ENCODE data around the gene CPVL.

Gene CPVL

DNA sequence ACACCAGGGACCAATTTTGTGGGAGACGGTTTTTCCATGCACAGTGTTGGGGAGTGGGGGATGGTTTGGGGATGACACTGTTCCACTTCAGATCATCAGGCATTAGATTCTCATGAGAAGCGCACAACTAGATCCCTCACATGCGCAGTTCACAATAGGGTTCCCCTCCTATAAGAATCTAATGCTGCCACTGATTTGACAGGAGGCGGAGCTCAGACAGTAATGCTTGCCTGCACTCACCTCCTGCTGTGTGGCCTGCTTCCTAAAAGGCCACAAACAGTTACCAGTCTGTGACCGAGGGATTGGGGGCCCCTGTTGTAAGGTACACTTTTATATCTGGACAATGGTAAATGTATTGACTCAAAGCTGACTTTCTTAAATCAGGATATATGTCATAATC is 142.6 kb downstream of the CPVL start:
- Mint-ChIP-seq H3K9me3 (no peaks in the 10 kb centered on the region), H3K27ac (no peak overlapping the region), H3K4me3 (no peak overlapping the region), H3K4me1 (ENCODE audit: low read depth in 2 of 2) (no peaks in the 10 kb centered on the region), H3K27me3 (peaks cover 31% of the 10 kb centered on the region in 2 donors), H3K36me3 (ENCODE audit: insufficient read depth) (no peaks in the 10 kb centered on the region)
- ATAC-seq (replicated peaks): no peak
- no peak for DNase-seq

DNA sequence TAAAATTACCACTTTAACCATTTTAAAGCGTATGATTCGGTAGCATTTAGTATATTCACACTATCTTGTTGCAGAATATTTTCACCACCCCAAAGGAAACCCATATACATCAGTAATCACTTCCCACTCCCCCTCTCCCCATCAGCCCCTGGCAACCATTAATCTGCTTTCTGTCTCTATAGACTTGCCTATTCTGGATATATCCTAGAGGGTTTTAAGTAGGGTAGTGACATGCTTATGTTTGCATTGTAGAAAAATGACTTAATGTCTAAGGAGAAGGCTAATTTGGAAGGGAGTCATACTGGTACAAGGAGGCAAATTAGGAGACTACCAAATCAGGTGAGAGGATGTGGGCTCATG is 145.6 kb downstream of the CPVL start:
- H3K9me3 Mint-ChIP-seq: no peaks in the 10 kb centered on the region
- no peaks in the 10 kb centered on the region for H3K36me3 Mint-ChIP-seq (ENCODE audit: insufficient read depth)
- H3K4me3 Mint-ChIP-seq: no peak overlapping the region
- no peak overlapping the region for H3K27ac Mint-ChIP-seq
- peaks cover 21 to 30% of the 10 kb centered on the region in 2 donors for H3K27me3 Mint-ChIP-seq
- H3K4me1 Mint-ChIP-seq (ENCODE audit: low read depth in 2 of 2): no peaks in the 10 kb centered on the region
- no peak for ATAC-seq (replicated peaks)
- no peak for DNase-seq

DNA sequence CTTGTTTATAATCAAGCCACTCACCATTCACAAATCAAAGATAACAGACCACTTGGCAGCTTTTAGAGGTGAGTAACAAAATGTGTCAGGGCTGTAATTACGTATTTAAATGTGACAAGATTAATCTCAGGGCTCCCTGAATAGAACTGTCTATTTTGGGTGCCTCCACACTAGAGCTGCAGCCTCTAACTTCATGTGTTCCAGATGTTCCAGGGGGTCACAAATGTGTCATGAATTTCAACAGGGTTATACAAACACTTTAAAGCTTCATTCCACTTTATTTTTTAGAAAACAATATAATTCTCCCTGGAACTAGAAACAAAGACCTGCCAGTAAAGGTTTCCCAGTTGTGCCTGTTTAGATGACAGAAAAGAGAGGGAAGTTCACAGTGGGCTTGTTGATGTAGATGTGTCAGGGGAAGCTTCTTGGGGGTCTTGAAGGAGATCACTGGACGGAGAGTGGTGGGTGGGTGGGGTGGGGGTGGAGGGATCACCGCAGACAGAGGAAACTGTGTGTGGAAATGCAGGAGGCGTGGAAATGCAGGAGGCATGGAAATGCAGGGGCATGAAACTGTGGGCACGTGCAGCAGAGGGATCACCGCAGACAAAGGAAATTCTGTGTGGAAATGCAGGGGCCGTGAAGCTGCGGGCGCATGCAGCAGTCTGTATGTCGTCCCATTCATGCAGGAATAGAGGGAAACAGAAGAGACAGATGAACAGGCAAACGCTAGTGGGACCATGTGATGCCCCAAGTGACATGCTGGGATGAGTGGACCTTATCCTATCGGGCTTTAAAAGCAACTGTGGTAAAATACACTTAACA is 146.2 kb downstream of the CPVL start:
- Mint-ChIP-seq H3K27me3 (peaks cover 23 to 28% of the 10 kb centered on the region in 2 donors), H3K27ac (no peak overlapping the region)
- no peak for ATAC-seq (replicated peaks)

DNA sequence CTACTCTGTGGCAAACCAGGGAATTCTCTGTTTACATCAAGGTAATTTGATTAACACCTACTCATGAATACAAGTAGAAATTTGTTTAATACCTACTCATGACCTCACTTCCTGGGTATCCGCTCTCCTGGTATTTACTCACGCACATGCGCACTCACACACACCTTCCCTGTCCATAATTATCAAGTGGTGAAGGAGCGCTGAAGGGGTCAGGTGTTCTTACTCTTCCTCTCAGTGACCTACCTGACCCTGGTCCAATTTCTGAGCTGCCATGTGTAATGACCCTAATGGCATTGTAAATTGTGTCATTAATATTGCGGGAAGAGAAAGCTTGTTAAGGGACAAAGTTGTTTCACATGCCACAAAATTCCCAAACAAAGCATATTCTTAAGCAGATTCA is 146.9 kb downstream of the CPVL start:
- DNase-seq: no peak
- H3K27ac Mint-ChIP-seq: no peak overlapping the region
- no peaks in the 10 kb centered on the region for H3K9me3 Mint-ChIP-seq
- ATAC-seq (replicated peaks): no peak
- H3K4me1 Mint-ChIP-seq (ENCODE audit: low read depth in 2 of 2): no peaks in the 10 kb centered on the region
- H3K4me3 Mint-ChIP-seq: no peak overlapping the region
- peaks cover 23 to 28% of the 10 kb centered on the region in 2 donors for H3K27me3 Mint-ChIP-seq
- no peaks in the 10 kb centered on the region for H3K36me3 Mint-ChIP-seq (ENCODE audit: insufficient read depth)

More for the DNA sequence above, 146.2 kb downstream of the CPVL start:
- H3K4me1 Mint-ChIP-seq (ENCODE audit: low read depth in 2 of 2): no peaks in the 10 kb centered on the region
- no peak for DNase-seq
- no peaks in the 10 kb centered on the region for H3K36me3 Mint-ChIP-seq (ENCODE audit: insufficient read depth)
- H3K9me3 Mint-ChIP-seq: no peaks in the 10 kb centered on the region
- no peak overlapping the region for H3K4me3 Mint-ChIP-seq

DNA sequence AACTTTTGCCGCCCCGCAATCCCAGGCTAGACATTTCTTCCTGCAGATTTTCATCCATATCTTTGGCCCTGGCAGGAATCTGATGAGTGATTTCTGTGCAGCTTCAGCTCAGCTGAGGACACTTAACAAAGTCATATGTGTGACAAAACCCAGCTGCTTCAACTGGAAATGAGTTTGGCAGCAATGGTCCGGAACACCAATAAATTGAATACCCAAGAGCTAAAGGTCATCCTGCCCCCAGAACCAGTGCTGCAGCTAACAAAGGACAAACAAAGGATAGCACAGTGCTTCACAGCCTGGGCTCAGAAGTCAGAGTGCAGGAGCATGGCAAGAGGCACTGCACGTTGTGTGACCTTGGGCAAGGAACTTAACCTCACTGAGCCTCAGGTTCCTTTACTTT is 148.2 kb downstream of the CPVL start:
- Mint-ChIP-seq H3K27me3 (peaks cover 23 to 32% of the 10 kb centered on the region in 2 donors), H3K9me3 (no peaks in the 10 kb centered on the region), H3K4me1 (ENCODE audit: low read depth in 2 of 2) (no peaks in the 10 kb centered on the region), H3K27ac (no peak overlapping the region), H3K4me3 (no peak overlapping the region), H3K36me3 (ENCODE audit: insufficient read depth) (no peaks in the 10 kb centered on the region)
- ATAC-seq (replicated peaks) (no peak), DNase-seq (no peak)

- H3K27ac Mint-ChIP-seq: no peak overlapping the region
- ATAC-seq (replicated peaks) (no peak), DNase-seq (no peak)
- H3K9me3 Mint-ChIP-seq: no peaks in the 10 kb centered on the region
- H3K4me3 Mint-ChIP-seq: no peak overlapping the region
- no peaks in the 10 kb centered on the region for H3K36me3 Mint-ChIP-seq (ENCODE audit: insufficient read depth)
- H3K27me3 Mint-ChIP-seq: peaks cover 23 to 39% of the 10 kb centered on the region in 2 donors
- H3K4me1 Mint-ChIP-seq (ENCODE audit: low read depth in 2 of 2): no peaks in the 10 kb centered on the region
Observed at GRCh38 chr7:28996836-28997235, 149.5 kb downstream of the CPVL start.

DNA sequence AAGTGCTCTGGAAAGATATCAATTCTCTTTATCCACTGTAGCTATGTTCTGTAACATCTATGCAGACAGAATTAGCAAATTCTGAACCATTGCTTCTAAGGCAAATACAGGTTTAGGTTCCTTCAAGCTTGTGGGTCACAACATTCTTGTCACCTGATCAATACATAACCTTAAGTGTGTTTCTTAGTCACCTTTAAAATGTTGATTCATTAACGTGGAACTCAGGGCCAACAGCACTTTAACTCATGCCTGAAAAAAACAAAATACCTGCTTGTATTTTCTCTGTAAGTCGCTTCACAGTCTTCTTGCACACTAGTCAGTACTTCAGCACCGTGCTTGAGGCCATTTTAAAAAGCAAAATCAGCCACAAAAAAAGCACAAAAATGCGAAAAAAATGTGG is 153.0 kb downstream of the CPVL start:
- no peaks in the 10 kb centered on the region for H3K4me1 Mint-ChIP-seq (ENCODE audit: low read depth in 2 of 2)
- no peaks in the 10 kb centered on the region for H3K9me3 Mint-ChIP-seq
- ATAC-seq (replicated peaks) (no peak), DNase-seq (no peak)
- H3K27me3 Mint-ChIP-seq: peaks cover 28 to 44% of the 10 kb centered on the region in 2 donors
- H3K27ac Mint-ChIP-seq: no peak overlapping the region
- H3K36me3 Mint-ChIP-seq (ENCODE audit: insufficient read depth): no peaks in the 10 kb centered on the region
- H3K4me3 Mint-ChIP-seq: no peak overlapping the region

DNA sequence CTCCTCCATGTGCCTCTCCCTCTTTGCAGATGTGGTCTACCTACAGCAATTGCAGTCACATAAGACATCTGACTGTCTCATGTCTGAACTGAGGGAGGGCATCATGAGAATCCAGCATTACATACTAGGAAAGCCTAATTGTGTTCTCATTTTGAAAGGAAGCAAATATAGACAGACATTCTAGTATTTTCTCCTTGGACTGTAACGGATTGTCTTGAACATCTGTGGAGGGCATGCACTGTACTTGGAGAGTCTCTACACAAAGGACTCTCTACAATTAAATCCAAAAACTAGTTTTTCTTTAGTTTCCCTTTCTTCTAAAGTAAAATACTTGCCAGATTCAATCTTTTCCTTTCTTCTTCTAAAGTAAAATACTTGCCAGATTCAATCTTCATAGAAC is 153.5 kb downstream of the CPVL start:
- H3K27me3 Mint-ChIP-seq: peaks cover 34 to 49% of the 10 kb centered on the region in 2 donors
- H3K27ac Mint-ChIP-seq: no peak overlapping the region
- H3K9me3 Mint-ChIP-seq: no peaks in the 10 kb centered on the region
- ATAC-seq (replicated peaks) (no peak), DNase-seq (no peak)
- H3K36me3 Mint-ChIP-seq (ENCODE audit: insufficient read depth): no peaks in the 10 kb centered on the region
- H3K4me3 Mint-ChIP-seq: no peak overlapping the region
- no peaks in the 10 kb centered on the region for H3K4me1 Mint-ChIP-seq (ENCODE audit: low read depth in 2 of 2)

GRCh38 chr7:28990200-28990960 is 156.0 kb downstream of the CPVL start:
- Mint-ChIP-seq H3K36me3 (ENCODE audit: insufficient read depth) (no peaks in the 10 kb centered on the region), H3K9me3 (no peaks in the 10 kb centered on the region), H3K4me1 (ENCODE audit: low read depth in 2 of 2) (no peaks in the 10 kb centered on the region), H3K4me3 (no peak overlapping the region), H3K27me3 (peaks cover 43 to 58% of the 10 kb centered on the region in 2 donors), H3K27ac (no peak overlapping the region)
- ATAC-seq (replicated peaks) (no peak), DNase-seq (no peak)

DNA sequence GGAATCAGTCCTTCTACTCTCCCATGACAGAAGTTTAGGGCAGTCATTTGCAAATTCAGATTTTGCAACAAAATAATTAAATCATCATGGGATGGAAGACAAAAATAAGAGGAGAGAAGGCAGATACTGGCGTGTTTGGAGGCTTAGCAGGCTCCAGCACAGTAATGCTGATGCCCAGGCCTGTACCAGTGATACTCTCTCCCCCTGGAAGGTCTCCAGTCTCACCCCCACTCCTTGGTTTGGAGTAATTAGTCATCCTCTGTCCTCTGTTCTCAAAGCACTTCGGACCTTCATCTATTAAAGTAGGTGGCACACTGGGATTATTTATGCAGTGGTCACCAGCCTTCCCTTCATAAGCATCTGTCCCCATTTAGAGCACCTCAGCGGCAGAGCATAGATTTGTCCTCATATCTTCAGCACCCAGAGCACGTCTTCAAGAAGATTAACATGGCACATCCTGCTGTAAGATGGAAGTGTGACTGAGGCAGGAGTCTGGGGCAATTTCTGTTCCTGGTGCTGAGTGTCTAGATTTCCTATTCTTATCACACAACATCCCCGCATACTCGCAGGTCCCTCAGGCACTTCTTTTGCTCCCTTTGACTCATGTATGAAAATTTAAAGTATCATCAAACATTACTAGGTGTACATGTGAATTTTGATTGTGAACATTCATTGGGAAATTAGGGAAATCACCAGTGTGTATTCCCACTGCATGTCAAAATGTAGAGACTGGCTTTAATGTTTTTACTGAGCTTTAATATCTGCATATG is 156.9 kb downstream of the CPVL start:
- Mint-ChIP-seq H3K4me3 (no peak overlapping the region), H3K27me3 (peaks cover 40 to 60% of the 10 kb centered on the region in 2 donors), H3K9me3 (no peaks in the 10 kb centered on the region), H3K27ac (no peak overlapping the region), H3K36me3 (ENCODE audit: insufficient read depth) (no peaks in the 10 kb centered on the region), H3K4me1 (ENCODE audit: low read depth in 2 of 2) (no peaks in the 10 kb centered on the region)
- DNase-seq (no peak), ATAC-seq (replicated peaks) (no peak)

GRCh38 chr7:28988810-28989209 is 157.5 kb downstream of the CPVL start:
- no peak for DNase-seq
- Mint-ChIP-seq H3K36me3 (ENCODE audit: insufficient read depth) (no peaks in the 10 kb centered on the region), H3K4me3 (no peak overlapping the region), H3K4me1 (ENCODE audit: low read depth in 2 of 2) (no peaks in the 10 kb centered on the region), H3K9me3 (no peaks in the 10 kb centered on the region), H3K27ac (no peak overlapping the region), H3K27me3 (peaks cover 40 to 60% of the 10 kb centered on the region in 2 donors)
- no peak for ATAC-seq (replicated peaks)

DNA sequence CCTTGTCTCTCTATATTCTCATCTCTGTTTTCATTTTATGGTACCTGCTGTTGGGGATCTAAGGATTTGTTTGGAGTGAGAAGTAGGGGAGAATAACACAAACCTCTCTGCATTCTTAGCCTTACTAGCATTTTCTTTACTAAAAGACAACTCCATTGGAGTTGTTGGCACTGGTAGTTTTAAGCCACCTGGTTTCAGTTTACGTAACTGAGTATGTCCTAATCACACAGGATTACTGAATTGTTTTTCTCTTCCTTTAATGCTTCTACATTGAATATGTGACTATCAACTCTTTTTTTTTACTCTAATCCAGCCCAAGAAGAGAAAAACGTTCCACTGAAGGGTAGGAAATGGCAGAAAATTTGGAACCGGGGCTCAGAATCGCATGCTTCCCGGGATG is 158.2 kb downstream of the CPVL start:
- no peak for ATAC-seq (replicated peaks)
- H3K27ac Mint-ChIP-seq: no peak overlapping the region

DNA sequence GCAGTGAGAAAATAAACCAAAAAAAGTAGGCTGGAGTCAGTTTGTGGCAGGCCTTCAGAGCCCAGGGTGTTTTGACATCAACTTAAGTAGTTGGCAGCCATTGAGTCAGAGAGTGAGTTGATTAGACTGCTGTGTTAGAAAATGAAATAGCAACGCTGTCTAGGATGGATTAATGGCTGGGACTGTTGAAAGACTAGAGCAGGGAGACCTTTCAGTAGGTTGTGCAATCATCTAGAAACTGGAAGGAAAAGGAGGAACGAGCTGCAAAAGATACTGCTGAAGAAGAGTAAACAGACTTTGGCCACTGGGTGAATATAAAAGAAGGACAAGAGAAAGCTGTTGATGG is 159.6 kb downstream of the CPVL start:
- Mint-ChIP-seq H3K36me3 (ENCODE audit: insufficient read depth) (no peaks in the 10 kb centered on the region), H3K9me3 (no peaks in the 10 kb centered on the region), H3K4me1 (ENCODE audit: low read depth in 2 of 2) (no peaks in the 10 kb centered on the region), H3K27me3 (peaks cover 40 to 49% of the 10 kb centered on the region in 2 donors), H3K27ac (no peak overlapping the region), H3K4me3 (no peak overlapping the region)
- ATAC-seq (replicated peaks) (no peak), DNase-seq (no peak)

More for the DNA sequence above, 158.2 kb downstream of the CPVL start:
- H3K27me3 Mint-ChIP-seq: peaks cover 40 to 55% of the 10 kb centered on the region in 2 donors
- H3K4me3 Mint-ChIP-seq: no peak overlapping the region
- H3K36me3 Mint-ChIP-seq (ENCODE audit: insufficient read depth): no peaks in the 10 kb centered on the region
- H3K9me3 Mint-ChIP-seq: no peaks in the 10 kb centered on the region
- no peaks in the 10 kb centered on the region for H3K4me1 Mint-ChIP-seq (ENCODE audit: low read depth in 2 of 2)
- no peak for DNase-seq

Data from effector memory CD8-positive, alpha-beta T cell (primary cell).